Hematopoietic multipotent progenitor cell treated with erythropoietin and hydrocortisone succinate and interleukin-3 and kit ligand, for 15 days (in vitro differentiated cells): Measurements from ENCODE around the gene STK10.
A peak's percentile ranks its signal among the peaks of the same experiment; 100 is the strongest.

ENCODE experiments used
- DNase-seq: peaks from one replicate; pipeline ENCODE4 v3.0.0-alpha.2; 2015; ENCODE audit warnings: low spot score

The STK10 gene

GRCh38 chr5:172106511-172107356, 81.3 kb downstream of the STK10 start:
- peak; percentile 69 for DNase-seq

- no peak for DNase-seq
Measured at GRCh38 chr5:172105811-172106210, 82.2 kb downstream of the STK10 start.

GRCh38 chr5:172104801-172105701, 83.0 kb downstream of the STK10 start:
- DNase-seq, result no peak

- no peak for DNase-seq
Measured at GRCh38 chr5:172104021-172104420, 84.0 kb downstream of the STK10 start.

- DNase-seq, result peak; percentile 49
Measured at GRCh38 chr5:172102913-172103626, 85.0 kb downstream of the STK10 start.

GRCh38 chr5:172102218-172102870, 85.7 kb downstream of the STK10 start:
- no peak for DNase-seq

GRCh38 chr5:172101547-172102217, 86.3 kb downstream of the STK10 start:
- no peak for DNase-seq

- no peak for DNase-seq
Measured at GRCh38 chr5:172098883-172099282, 89.1 kb downstream of the STK10 start.

- DNase-seq, result no peak
Measured at GRCh38 chr5:172098046-172098445, 90.0 kb downstream of the STK10 start.

- DNase-seq, result no peak
Measured at GRCh38 chr5:172097356-172097755, 90.7 kb downstream of the STK10 start.

- DNase-seq, result no peak
Measured at GRCh38 chr5:172096207-172096940, 91.7 kb downstream of the STK10 start.

- no peak for DNase-seq
Measured at GRCh38 chr5:172095368-172096206, 92.4 kb downstream of the STK10 start.

- no peak for DNase-seq
Measured at GRCh38 chr5:172093965-172094364, 94.1 kb downstream of the STK10 start.

GRCh38 chr5:172093559-172093958, 94.5 kb downstream of the STK10 start:
- no peak for DNase-seq

GRCh38 chr5:172091956-172092732, 95.9 kb downstream of the STK10 start:
- no peak for DNase-seq

- no peak for DNase-seq
Measured at GRCh38 chr5:172090976-172091547, 97.0 kb downstream of the STK10 start.

- no peak for DNase-seq
Measured at GRCh38 chr5:172089298-172090117, 98.5 kb downstream of the STK10 start.

GRCh38 chr5:172088801-172089200, 99.2 kb downstream of the STK10 start:
- DNase-seq, result no peak
